Measurements from ENCODE around the gene PRKCA.
"Not testable (repeated sequence)": the region's sequence is repeated elsewhere in the genome, so short reads cannot be mapped to it uniquely, and the experiment has no call there.

Gene PRKCA

GRCh38 chr17:66301864-66302741 is at the start of gene PRKCA:
Gene PRKCA (plus strand): TSS chr17:66302613.
- in situ Hi-C loops (cut with MboI; ENCODE audit: low sequenced_read_pairs): no loop called here

DNA sequence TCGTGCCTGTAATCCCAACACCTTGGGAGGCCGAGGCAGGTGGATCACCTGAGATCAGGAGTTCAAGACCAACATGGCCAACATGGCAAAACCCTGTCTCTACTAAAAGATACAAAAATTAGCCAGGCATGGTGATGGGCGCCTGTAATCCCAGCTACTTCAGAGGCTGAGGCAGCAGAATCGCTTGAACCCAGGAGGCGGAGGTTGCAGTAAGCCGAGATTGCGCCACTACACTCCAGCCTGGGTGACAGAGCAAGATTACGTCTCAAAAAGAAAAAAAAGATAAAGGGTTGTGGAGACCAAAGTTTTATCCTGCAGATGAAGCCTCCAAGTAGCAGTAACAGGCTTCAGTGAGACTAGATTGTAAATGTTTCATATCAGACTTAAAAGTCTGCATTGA is 49.0 kb upstream of the PRKCA start:
- in situ Hi-C loops (cut with MboI; ENCODE audit: low sequenced_read_pairs): not testable (repeated sequence)

GRCh38 chr17:66255112-66255511 is 47.3 kb upstream of the PRKCA start:
- in situ Hi-C loops (cut with MboI; ENCODE audit: low sequenced_read_pairs): no loop called here

- in situ Hi-C loops (cut with MboI; ENCODE audit: low sequenced_read_pairs): no loop called here
These were observed 46.9 kb upstream of the PRKCA start for GRCh38 chr17:66255527-66255971.

- in situ Hi-C loops (cut with MboI; ENCODE audit: low sequenced_read_pairs): no loop called here
These were observed 42.1 kb upstream of the PRKCA start for GRCh38 chr17:66260275-66260674.

DNA sequence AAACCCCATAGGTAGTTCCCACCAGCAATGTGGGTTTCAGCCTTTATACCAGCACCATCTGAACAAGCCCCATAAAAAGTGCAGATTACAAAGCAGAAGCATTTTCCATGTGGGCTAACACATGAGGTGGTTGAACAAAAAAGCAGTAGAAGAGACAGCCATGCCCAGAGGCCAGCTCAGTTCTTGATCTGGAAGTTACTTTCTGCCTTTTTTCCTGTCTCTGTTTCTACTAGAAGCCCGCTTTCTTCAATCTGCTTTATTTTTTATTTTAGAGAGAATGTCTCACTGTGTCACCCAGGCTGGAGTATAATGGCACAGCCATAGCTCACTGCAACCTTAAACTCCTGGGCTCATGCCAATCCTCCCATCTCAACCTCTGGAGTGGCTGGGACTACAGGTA is 41.7 kb upstream of the PRKCA start:
- in situ Hi-C loops (cut with MboI; ENCODE audit: low sequenced_read_pairs): no loop called here

GRCh38 chr17:66262767-66263166 is 39.6 kb upstream of the PRKCA start:
- in situ Hi-C loops (cut with MboI; ENCODE audit: low sequenced_read_pairs): no loop called here

DNA sequence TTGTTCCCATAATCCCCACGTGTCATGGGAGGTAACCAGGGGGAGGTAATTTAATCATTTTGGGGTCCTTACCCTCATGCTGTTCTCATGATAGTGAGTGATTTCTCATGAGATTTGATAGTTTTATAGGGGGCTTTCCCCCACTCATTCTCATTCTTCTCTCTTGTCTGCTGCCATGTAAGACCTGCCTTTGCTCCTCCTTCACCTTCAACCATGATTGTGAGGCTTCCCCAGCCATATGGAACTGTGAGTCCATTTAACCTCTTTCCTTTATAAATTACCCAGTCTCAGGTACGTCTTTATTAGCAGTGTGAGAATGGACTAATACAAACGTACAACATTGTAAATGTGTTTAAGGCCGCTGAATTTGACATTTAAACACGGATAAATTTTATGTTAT is 37.7 kb upstream of the PRKCA start:
- in situ Hi-C loops (cut with MboI; ENCODE audit: low sequenced_read_pairs): no loop called here

DNA sequence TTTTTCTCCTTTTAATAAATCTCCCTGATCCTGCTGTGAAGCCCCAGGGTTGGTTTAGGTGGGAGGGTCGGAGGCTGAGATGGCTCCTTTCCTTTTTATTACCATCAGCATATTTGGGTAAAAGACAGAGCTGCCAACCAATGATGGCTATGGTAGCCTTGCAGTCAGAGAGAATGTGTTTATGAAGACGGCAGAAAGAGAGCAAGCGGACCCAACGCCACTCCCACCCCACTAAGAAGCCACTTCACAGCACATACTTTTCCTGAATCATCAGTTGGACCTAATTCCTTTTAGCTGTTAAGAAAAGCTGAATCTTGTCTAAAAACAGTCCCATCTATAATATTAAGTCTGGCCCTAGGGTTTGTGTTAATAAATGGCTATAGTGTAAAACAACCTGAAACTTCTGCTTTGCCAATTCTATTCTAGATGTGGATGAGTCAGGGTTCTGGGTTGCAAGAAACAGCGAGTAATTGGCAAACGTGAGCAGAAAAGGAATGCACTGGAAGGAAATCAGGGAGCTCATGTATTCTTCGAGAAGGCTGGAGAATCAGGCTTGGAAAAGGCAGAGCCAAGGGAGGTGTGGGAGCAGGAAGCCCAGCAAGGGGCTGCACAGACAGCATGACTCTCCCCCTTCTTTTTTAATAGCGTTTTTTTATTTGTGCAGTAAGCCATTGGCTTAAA is 34.0 kb upstream of the PRKCA start:
- in situ Hi-C loops (cut with MboI; ENCODE audit: low sequenced_read_pairs): no loop called here

GRCh38 chr17:66270106-66270505 is 32.3 kb upstream of the PRKCA start:
- in situ Hi-C loops (cut with MboI; ENCODE audit: low sequenced_read_pairs): no loop called here

DNA sequence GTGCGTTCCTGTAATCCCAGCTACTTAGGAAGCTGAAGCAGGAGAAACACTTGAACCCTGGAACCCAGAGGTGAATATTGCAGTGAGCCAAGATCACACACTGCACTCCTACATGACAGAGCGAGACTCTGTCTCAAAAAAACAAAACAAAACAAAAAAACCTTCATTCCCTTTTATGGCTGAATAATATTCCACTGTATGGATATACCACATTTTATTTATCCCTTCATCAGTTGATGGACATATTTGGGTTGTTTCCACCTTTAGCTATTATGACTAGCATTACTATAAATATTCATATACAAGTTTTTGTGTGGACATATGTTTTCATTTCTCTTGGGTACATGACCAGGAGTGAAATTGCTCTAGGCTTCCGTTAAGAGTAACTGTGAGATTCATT is 30.9 kb upstream of the PRKCA start:
- in situ Hi-C loops (cut with MboI; ENCODE audit: low sequenced_read_pairs): no loop called here

GRCh38 chr17:66272811-66273585 is 29.4 kb upstream of the PRKCA start:
- in situ Hi-C loops (cut with MboI; ENCODE audit: low sequenced_read_pairs): no loop called here

DNA sequence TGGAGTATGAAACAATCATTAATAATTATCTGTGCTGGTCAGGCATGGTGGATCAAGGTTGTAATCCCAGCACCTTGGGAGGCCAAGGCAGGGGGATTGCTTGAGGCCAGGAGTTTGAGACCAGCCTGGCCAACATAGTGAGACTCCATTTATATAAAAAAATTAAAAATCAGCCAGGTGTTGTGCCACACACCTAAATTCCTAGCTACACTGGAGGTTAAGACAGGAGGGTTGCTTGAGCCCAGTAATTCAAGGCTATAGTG is 28.9 kb upstream of the PRKCA start:
- in situ Hi-C loops (cut with MboI; ENCODE audit: low sequenced_read_pairs): no loop called here

GRCh38 chr17:66275651-66276050 is 26.8 kb upstream of the PRKCA start:
- in situ Hi-C loops (cut with MboI; ENCODE audit: low sequenced_read_pairs): no loop called here

- in situ Hi-C loops (cut with MboI; ENCODE audit: low sequenced_read_pairs): no loop called here
These were observed 26.0 kb upstream of the PRKCA start for GRCh38 chr17:66276328-66276937.

- in situ Hi-C loops (cut with MboI; ENCODE audit: low sequenced_read_pairs): no loop called here
These were observed 25.2 kb upstream of the PRKCA start for GRCh38 chr17:66277191-66277590.

- in situ Hi-C loops (cut with MboI; ENCODE audit: low sequenced_read_pairs): no loop called here
These were observed 20.6 kb upstream of the PRKCA start for GRCh38 chr17:66281661-66282369.

DNA sequence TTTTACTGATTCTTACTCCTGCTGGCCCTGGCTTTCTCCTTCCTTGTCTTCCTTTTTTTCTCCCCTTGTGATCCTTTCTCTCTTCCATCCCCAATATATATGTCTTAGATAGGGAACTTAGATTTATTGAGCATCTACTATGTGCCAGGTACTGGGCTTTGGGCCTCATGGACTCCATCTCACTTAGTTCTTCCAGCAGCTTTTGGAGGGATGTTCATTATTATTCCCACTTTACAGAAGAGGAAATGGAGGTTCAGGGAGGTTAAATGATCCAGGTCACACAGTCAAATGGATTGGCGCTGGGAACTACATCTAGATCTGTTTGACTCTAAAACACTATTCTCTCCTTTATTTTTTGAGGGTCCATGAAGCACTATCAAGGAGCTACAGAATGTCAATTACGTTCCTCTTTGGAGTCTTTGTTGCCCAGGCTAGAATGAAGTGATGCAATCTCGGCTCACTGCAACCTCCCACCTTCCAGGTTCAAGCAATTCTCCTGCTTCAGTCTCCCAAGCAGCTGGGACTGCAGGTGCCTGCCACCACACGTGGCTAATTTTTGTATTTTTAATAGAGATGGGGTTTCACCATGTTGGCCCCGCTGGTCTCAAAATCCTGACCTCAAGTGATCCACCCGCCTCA is 19.0 kb upstream of the PRKCA start:
- in situ Hi-C loops (cut with MboI; ENCODE audit: low sequenced_read_pairs): no loop called here

DNA sequence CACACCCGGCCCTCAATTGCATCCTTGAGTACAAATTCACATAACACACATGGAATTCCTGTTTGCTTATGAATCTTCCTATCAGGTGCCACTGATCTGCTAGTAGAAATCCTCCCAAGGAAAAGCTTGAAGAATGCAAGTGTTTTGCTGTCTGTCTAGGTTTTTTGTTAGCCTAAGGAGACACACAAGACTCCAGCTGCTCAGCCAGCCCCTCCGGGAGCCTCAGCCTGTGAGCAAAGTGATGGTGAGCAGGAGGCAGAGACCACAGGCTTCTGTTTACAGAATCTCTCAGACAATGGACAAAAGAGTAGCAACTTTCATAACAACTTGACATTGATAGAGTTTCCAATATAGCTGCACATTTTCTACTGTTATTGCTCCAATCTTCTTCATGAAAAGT is 18.4 kb upstream of the PRKCA start:
- in situ Hi-C loops (cut with MboI; ENCODE audit: low sequenced_read_pairs): no loop called here

DNA sequence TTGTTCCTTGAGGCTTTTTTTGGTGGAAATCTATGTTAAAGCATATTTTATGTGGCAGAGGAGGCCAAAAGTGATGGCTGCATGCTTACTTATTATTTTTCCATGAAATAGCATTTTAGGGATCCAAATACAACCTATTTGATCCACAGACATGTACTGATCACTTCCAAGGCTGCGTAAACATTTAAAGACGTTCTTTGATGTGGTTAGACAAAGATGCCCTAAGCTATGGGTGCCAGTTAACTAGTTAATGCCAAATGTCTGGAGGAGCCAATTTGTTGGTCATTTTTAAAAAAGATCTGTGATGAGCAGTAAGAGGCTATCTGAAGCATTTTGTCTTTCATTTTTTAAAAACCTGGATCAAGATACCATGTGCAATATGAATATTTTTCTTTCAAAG is 17.3 kb upstream of the PRKCA start:
- in situ Hi-C loops (cut with MboI; ENCODE audit: low sequenced_read_pairs): no loop called here

All from hTERT RPE-1 (cell line).